ENCODE data around the gene ST6GALNAC6. TPM values are rescaled to one million over a fixed set of nuclear protein-coding genes. Genes with fewer than 3 reads are reported as not detected.

Gene ST6GALNAC6
- total and polyA plus RNA-seq, 2 of the 8 experiments (the other 6 are each of a cell fraction or from before 2014, with no cell fraction given) = 43.7 to 64.4 TPM

GRCh38 chr9:127908660-127908926 is 9.2 kb upstream of the ST6GALNAC6 start:
- no peak overlapping the region for H4K91ac ChIP-seq (replicated peaks; ENCODE audit: insufficient read length, low read length)
- 95% methylated on average over 10 of the region's 10 CpGs; no CpG with 5 or more reads in 1 of the 2 experiments for WGBS, 2 experiments (ENCODE audit: extremely low coverage in 1 of 2, insufficient coverage in 1 of 2, insufficient read length in 1 of 2, insufficient replicate concordance in 2 of 2, low coverage in 1 of 2, low lambda C conversion rate in 2 of 2, missing lambda C conversion rate in 1 of 2)
- no peak overlapping the region for H2BK15ac ChIP-seq (ENCODE audit: low read length)
- no peak overlapping the region for H4K8ac ChIP-seq (ENCODE audit: extremely low read depth, insufficient read depth, low read length)
- no peak overlapping the region for H3K56ac ChIP-seq (replicated peaks; ENCODE audit: insufficient read length, low read depth, low read length)
- POLR2A ChIA-PET (ENCODE audit: partially characterized antibody) = no interaction called here
- DNase-seq (ENCODE audit: low read depth in 1 of 2, low spot score in 2 of 2) = no peak
- H3K27me3 ChIP-seq (replicated peaks in 1 of 4; ENCODE audit: control insufficient read depth in 3 of 4, extremely low read depth in 1 of 4, insufficient read depth in 3 of 4, low read length in 3 of 4) = no peaks in the 10 kb centered on the region
- H3K4ac ChIP-seq (replicated peaks; ENCODE audit: insufficient read length, low read depth, low read length) = no peak overlapping the region
- H3K23ac ChIP-seq (ENCODE audit: insufficient read length) = no peak overlapping the region
- no peak overlapping the region for H3K9ac ChIP-seq (replicated peaks in 1 of 4; ENCODE audit: extremely low read depth in 1 of 4, low read depth in 3 of 4, low read length in 3 of 4)
- CTCF ChIA-PET (ENCODE audit: partially characterized antibody) = interaction anchor here (1.3 to 2.7 kb wide), 2 partner anchors 9 to 19 kb away, joined by 4 to 14 read pairs; partner anchors contain the start of gene ST6GALNAC4
- no peaks in the 10 kb centered on the region for H3K23me2 ChIP-seq (ENCODE audit: low read depth, low read length)
- H3K4me1 ChIP-seq (replicated peaks in 1 of 4; ENCODE audit: control insufficient read depth in 3 of 4, insufficient read depth in 4 of 4, low read length in 3 of 4) = peaks cover 0 to 17% (median 6%) of the 10 kb centered on the region in 4 experiments; a peak in 6 of 7 replicates
- no peaks in the 10 kb centered on the region for H3K79me1 ChIP-seq (ENCODE audit: low read depth, low read length)
- no peak for TF ChIP-seq TEAD4 (IDR thresholded peaks at IDR 0.05; ENCODE audit: low read depth, low read length)
- no peak for FAIRE-seq
- H4K20me1 ChIP-seq (replicated peaks in 1 of 2; ENCODE audit: control insufficient read depth in 1 of 2, insufficient read depth in 2 of 2, low read length in 2 of 2) = peaks cover 0 to 1% of the 10 kb centered on the region in 2 experiments
- H3K9me3 ChIP-seq (ENCODE audit: insufficient read depth in 2 of 2, low read depth in 1 of 2, low read length in 1 of 2) = no peaks in the 10 kb centered on the region
- no peak overlapping the region for H2BK120ac ChIP-seq (replicated peaks; ENCODE audit: low read depth, low read length)
- no peak overlapping the region for H2BK5ac ChIP-seq (ENCODE audit: low read depth, low read length)
- no peak overlapping the region for H3K27ac ChIP-seq (ENCODE audit: low read depth, low read length)
- no peak overlapping the region for H2AK5ac ChIP-seq (ENCODE audit: low read depth, low read length)
- H2AFZ ChIP-seq (ENCODE audit: low read length) = no peak overlapping the region
- H2BK20ac ChIP-seq (ENCODE audit: low read length) = no peak overlapping the region
- H3K79me2 ChIP-seq (ENCODE audit: control insufficient read depth in 1 of 2, insufficient read depth in 2 of 2, low read length in 2 of 2) = no peaks in the 10 kb centered on the region
- no peak overlapping the region for H3K18ac ChIP-seq (ENCODE audit: extremely low read depth, low read length)
- H3K36me3 ChIP-seq (ENCODE audit: control insufficient read depth in 2 of 4, insufficient read depth in 4 of 4, low read length in 3 of 4) = peaks cover 0 to 6% (median 0%) of the 10 kb centered on the region in 4 experiments; a peak in 1 of 8 replicates
- H3K4me3 ChIP-seq (ENCODE audit: extremely low read depth in 1 of 4, insufficient read depth in 2 of 4, low read depth in 3 of 4, low read length in 4 of 4) = no peak overlapping the region
- H3K4me2 ChIP-seq (ENCODE audit: insufficient read depth in 1 of 2, low read depth in 2 of 2, low read length in 2 of 2) = no peak overlapping the region
- H2BK12ac ChIP-seq (ENCODE audit: low read depth, low read length) = no peak overlapping the region
- H3K14ac ChIP-seq (ENCODE audit: insufficient read length) = no peak overlapping the region
- H4K5ac ChIP-seq (ENCODE audit: insufficient read length, low read depth, low read length) = no peak overlapping the region
